ENCODE data around the gene MTMR8. TPM values are rescaled to one million over a fixed set of nuclear protein-coding genes. Genes with fewer than 3 reads are reported as not detected.

The MTMR8 gene
- total RNA-seq, 1 donor from 2014 or later, result 6.0 TPM

DNA sequence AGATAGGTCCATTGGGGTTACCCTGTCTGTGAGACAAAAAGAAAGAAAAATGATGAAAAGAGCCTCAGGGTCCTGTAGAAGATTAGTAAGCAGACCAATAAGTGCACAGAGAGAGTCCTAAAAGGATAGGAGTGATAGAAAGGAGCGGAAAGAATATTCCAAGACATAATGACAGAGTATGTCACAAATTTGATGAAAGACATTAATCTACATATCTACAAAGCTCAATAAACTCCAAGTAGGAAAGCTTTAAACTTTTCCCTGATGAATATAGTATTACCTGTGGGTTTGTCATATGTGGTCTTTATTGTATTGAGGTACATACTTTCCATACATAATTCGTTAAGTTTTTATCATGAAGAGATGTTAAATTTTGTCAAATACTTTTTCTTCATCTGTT is 73.7 kb downstream of the MTMR8 start:
- H3K4me1 Mint-ChIP-seq (ENCODE audit: low read depth), result no peaks in the 10 kb centered on the region
- H3K27me3 Mint-ChIP-seq, result no peaks in the 10 kb centered on the region
- H3K27ac Mint-ChIP-seq, result no peak overlapping the region
- no peak for DNase-seq (ENCODE audit: low spot score, unreplicated experiment)
- peaks cover 43% of the 10 kb centered on the region for H3K36me3 Mint-ChIP-seq (ENCODE audit: insufficient read depth)
- peaks cover 50% of the 10 kb centered on the region for H3K9me3 Mint-ChIP-seq (ENCODE audit: low read depth)
- TF ChIP-seq, protein P1, sequence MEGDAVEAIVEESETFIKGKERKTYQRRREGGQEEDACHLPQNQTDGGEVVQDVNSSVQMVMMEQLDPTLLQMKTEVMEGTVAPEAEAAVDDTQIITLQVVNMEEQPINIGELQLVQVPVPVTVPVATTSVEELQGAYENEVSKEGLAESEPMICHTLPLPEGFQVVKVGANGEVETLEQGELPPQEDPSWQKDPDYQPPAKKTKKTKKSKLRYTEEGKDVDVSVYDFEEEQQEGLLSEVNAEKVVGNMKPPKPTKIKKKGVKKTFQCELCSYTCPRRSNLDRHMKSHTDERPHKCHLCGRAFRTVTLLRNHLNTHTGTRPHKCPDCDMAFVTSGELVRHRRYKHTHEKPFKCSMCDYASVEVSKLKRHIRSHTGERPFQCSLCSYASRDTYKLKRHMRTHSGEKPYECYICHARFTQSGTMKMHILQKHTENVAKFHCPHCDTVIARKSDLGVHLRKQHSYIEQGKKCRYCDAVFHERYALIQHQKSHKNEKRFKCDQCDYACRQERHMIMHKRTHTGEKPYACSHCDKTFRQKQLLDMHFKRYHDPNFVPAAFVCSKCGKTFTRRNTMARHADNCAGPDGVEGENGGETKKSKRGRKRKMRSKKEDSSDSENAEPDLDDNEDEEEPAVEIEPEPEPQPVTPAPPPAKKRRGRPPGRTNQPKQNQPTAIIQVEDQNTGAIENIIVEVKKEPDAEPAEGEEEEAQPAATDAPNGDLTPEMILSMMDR (IDR thresholded peaks at IDR 0.05; ENCODE audit: unreplicated experiment), result no peak
- H3K4me3 Mint-ChIP-seq (ENCODE audit: low read depth), result no peak overlapping the region

DNA sequence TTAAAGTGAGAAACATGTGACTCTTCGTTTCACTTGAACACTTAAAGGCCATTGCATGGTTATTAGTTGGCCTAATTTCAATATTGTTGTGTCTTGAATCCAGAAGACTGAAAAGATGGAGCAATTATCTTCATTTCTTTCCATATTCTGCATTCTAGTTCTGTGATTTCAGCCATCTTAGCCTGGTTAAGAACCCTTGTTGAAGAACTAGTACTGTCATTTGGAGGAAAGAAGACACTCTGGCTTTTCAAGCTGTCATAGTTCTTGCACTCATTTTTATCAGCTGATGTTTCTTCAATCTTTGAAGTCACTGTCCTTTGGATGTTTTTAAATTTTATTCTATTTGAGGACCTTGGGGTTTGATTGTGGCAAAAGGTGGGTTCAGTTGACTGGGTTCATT is 81.6 kb downstream of the MTMR8 start:
- Mint-ChIP-seq H3K27ac (no peak overlapping the region), H3K4me3 (ENCODE audit: low read depth) (no peak overlapping the region), H3K9me3 (ENCODE audit: low read depth) (peaks cover 44% of the 10 kb centered on the region), H3K36me3 (ENCODE audit: insufficient read depth) (peaks cover 10% of the 10 kb centered on the region), H3K27me3 (no peaks in the 10 kb centered on the region), H3K4me1 (ENCODE audit: low read depth) (no peaks in the 10 kb centered on the region)
- DNase-seq (ENCODE audit: low spot score, unreplicated experiment), result no peak
- TF ChIP-seq, protein P1 (IDR thresholded peaks at IDR 0.05; ENCODE audit: unreplicated experiment), result no peak

DNA sequence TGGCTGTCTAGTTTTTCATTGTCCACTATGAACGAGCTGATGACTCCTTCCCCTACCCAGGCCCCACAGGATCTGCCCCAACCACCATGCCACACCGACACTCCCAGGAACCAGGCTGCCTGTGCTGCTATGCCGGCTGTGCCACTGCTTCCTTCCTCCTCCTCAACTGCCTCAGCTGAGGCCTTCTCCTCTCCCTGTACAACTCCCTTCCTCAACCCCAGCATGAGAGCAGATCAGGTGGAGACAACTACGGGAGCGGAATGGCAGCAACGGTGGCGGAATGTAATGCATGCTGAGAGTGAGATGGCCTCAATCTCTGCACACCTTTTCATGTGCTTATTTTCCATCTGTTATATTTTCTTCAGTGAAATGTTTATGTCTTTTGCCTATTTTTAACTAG is 88.5 kb downstream of the MTMR8 start:
- H3K36me3 Mint-ChIP-seq (ENCODE audit: insufficient read depth), result peaks cover 6% of the 10 kb centered on the region
- no peak overlapping the region for H3K27ac Mint-ChIP-seq
- no peak overlapping the region for H3K4me3 Mint-ChIP-seq (ENCODE audit: low read depth)
- TF ChIP-seq, protein P1 (IDR thresholded peaks at IDR 0.05; ENCODE audit: unreplicated experiment), result no peak
- H3K4me1 Mint-ChIP-seq (ENCODE audit: low read depth), result no peaks in the 10 kb centered on the region
- no peak for DNase-seq (ENCODE audit: low spot score, unreplicated experiment)
- H3K27me3 Mint-ChIP-seq, result no peaks in the 10 kb centered on the region
- peaks cover 47% of the 10 kb centered on the region for H3K9me3 Mint-ChIP-seq (ENCODE audit: low read depth)

DNA sequence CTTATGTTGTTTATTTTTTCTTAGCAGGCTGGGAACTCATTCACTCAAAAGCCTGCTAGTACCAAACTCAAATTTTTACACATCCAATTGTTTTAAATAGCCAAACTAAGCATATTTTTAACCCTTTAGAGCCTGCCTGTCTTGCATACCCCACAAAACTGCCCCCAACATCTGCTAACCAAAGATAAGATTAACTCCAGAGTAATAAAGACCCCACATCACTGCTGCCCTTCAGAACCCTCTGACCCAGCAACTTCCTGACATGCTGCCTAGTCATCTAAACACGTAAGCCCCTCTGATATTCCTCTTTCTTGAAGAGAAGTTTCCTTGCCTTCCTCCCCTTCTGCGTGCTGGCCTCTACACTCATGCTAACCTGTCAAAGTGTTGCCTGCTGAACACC is 104.1 kb downstream of the MTMR8 start:
- Mint-ChIP-seq H3K36me3 (ENCODE audit: insufficient read depth) (peaks cover 4% of the 10 kb centered on the region), H3K4me3 (ENCODE audit: low read depth) (no peak overlapping the region), H3K27ac (no peak overlapping the region), H3K27me3 (no peaks in the 10 kb centered on the region), H3K4me1 (ENCODE audit: low read depth) (no peaks in the 10 kb centered on the region), H3K9me3 (ENCODE audit: low read depth) (peaks cover 33% of the 10 kb centered on the region)
- TF ChIP-seq, protein P1 (IDR thresholded peaks at IDR 0.05; ENCODE audit: unreplicated experiment), result no peak
- no peak for DNase-seq (ENCODE audit: low spot score, unreplicated experiment)

DNA sequence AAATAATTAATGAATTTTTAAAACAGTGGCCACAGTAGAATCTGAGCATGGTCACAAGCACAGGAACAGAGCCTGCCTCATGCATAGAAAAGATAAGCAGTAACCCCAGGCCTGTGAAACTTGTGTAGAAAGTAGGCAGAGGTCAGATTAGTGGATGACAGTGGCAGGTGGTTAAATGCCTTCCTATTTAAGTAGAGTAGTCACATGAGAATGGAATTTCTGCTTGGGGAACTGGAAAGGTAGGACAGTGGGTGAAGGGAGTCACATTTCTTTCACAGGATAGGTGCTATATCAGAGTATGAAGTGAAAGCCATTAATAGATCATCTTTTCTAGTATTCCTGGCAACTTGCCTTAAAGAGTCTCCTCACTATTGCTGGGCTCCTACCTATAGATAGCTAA is 130.0 kb downstream of the MTMR8 start:
- Mint-ChIP-seq H3K9me3 (ENCODE audit: low read depth) (peaks cover 12% of the 10 kb centered on the region), H3K4me3 (ENCODE audit: low read depth) (no peak overlapping the region), H3K4me1 (ENCODE audit: low read depth) (peaks cover 3% of the 10 kb centered on the region), H3K36me3 (ENCODE audit: insufficient read depth) (no peaks in the 10 kb centered on the region), H3K27me3 (no peaks in the 10 kb centered on the region), H3K27ac (no peak overlapping the region)
- DNase-seq (ENCODE audit: low spot score, unreplicated experiment), result no peak
- TF ChIP-seq, protein P1 (IDR thresholded peaks at IDR 0.05; ENCODE audit: unreplicated experiment), result no peak

All from progenitor cell of endocrine pancreas (in vitro differentiated cells).